ENCODE measurements around the gene PITRM1.

Gene PITRM1

GRCh38 chr10:3136336-3136735 is 36.2 kb downstream of the PITRM1 start:
- DNase-seq = no peak

DNA sequence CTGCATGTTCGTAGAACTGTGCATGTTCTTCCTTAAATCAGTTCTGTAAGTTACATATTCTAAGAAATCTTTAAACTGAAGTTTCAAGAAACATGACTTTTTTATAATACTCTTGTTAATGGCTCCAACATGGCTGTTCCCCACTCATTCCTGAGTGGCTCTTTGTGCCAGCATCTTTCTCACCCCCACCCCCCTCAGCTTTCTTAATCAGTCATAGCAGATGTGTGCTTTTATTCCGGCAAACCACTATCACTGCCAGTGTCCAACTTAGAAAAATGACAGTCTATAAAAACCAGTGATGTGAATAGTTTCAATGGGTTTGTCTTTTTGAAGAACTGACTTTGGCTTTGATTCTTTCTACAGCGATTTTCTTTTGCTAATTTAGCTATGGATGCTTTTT is 37.6 kb downstream of the PITRM1 start:
- no peak for DNase-seq

DNA sequence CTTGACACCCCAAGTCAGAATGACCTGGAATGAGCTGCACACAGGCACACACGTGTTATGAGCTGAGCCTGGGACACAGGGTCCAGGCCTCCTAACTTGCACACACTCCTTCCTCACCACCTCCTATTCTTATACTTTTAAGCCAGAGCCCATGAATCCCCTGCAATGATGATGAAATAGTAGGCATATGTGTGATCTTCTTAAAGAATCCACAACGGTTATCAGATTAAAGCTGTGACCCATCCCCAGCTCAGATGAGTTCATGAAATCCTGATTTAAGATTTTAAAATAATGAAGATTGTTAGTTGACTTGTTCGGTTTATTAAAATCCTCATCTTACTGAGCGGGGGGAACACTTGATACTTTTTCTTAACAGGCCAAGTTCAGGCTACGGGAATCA is 38.6 kb downstream of the PITRM1 start:
- no peak for DNase-seq

DNA sequence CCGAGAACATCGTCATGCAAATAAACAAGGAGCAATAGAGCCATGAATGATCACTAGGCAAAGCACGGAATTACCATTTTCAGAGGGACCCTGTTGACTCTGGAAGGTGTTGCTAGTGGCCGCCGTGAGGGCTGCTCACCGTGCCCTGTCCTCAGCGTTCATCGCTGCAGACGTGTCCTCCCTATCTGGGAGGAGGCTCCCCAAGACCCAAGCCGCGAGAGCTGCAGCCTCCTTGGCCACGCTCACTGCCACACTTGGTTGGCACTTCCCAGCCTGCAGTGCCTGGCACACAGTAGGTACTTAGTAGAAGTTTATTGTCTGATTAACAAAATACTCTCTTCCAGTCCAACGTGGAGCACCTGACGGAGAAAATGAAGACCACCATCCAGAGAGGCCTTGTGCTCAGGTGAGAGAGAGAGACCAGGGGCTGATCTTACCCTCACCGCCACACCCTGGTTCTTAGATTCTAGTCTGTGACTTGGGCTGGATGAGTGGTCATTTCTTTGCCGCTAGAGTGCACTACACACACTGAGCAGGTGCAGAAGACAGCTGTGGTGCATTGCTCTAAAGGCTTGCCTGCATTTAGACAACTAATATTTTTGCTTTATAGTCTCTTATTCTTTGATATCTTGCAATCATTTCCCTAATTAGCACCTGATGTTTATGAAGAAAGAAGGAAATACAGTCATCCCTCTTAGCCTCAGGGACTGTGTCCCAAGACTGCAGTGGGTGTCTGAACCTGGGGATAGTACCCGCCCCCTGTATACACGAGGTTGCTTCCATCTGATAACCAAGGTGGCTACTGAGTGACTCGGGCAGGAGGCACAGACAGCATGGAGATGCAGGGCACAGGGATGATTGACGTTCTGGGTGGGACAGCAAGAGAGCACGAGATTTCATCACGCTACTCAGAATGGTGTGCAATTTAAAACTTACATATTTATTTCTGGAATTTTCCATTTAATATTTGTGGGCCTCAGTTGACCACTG is 40.3 kb downstream of the PITRM1 start:
- DNase-seq = peak; percentile 37

DNA sequence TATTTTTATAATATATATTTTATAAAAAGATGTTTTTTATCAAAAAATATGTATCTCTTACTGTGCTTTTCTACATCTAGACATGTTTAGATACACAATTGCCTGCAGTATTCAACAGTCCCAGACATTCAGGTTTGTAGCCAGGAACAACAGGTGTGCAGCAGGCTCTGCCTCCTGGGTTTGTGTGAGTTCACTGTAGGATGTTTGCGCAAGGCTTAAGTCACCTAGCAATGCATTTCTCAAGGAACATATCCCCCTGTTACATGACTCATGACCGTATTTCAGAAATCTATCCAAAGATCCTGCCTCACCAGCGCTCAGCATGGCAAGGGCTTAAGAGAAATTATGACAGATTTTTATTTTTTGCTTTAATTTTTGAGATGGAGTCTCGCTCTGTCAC is 41.5 kb downstream of the PITRM1 start:
- no peak for DNase-seq

- DNase-seq = no peak
These were observed 42.8 kb downstream of the PITRM1 start for GRCh38 chr10:3129581-3130340.

DNA sequence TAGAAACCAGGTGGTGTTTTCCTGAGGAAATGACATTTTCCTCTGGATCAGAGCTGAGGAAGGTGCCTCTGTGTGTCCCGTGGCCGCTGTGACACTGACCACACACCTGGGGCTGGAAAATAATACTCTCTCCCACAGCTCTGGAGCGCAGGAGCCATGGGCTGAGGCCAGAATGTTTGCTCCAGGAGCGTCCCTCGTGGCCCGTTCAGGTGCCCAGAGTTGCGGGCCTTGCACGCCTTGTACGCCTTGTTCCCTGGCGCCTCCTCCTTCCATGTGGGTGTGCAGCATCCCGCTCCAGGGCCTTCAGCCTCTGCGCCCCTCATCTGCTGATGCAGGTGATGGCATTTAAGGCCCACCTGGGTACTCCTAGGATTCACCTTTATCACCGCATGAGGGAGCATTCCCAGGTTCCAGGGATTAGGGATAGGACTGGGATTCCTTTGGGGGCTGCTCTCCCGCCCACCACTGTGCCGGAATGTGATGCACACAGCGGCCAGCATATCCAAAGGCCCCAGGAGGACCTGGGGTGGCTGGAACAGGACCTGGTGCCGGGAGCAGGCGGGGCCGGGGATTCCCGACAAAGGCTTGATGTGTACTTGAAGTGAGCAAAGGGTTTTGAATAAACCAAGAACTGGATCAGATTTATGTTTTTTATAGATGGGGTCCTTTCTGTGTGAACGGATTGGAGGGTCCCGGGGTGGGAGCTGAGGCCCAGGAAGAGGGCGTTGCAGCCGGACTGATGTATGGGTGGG is 44.0 kb downstream of the PITRM1 start:
- no peak for DNase-seq

GRCh38 chr10:3127921-3128320 is 44.7 kb downstream of the PITRM1 start:
- DNase-seq = no peak

GRCh38 chr10:3126741-3127346 is 45.7 kb downstream of the PITRM1 start:
- DNase-seq = no peak

GRCh38 chr10:3126249-3126648 is 46.3 kb downstream of the PITRM1 start:
- DNase-seq = no peak

GRCh38 chr10:3125527-3126170 is 46.9 kb downstream of the PITRM1 start:
- DNase-seq = no peak

GRCh38 chr10:3124412-3125175 is 48.0 kb downstream of the PITRM1 start:
- DNase-seq = no peak

DNA sequence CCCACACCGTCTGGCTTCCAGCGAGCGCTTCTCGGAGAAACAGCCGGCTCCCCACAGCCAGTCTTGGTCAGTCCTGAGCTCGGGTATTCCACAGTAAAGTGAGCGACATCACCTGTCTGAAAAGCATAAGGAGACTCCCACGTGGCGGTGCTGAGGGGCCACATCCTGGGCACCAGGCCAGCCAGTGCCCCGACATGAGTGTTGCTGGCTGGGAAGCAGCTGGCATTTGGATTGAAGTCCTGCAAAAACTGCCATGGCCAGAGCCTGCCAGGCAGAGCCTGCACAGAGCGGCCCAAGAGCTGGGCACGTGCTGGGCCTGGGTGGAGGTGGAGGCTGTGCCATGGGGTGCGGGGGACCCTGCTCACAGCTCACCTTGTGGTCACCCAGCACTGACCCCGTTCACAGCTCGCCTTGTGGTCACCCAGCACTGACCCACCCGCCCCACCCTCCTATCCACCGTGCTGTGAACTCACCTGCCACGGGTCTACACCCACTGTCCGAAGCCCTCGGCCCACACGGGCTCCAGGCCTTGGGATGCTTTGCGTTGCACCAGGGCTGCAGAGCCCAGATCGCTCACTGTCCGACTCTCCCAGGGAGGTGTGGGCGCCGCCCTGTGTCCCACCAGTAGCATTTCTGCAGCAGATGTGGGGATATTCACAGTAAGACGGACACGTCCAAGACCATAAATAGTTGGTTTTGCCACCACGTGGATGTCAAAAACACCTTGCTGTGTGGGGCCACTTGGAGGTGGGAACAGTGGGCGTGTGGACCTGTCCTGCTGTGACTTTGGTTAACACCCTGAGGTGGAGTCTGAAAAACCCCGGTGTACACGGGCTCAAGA is 48.8 kb downstream of the PITRM1 start:
- no peak for DNase-seq

DNA sequence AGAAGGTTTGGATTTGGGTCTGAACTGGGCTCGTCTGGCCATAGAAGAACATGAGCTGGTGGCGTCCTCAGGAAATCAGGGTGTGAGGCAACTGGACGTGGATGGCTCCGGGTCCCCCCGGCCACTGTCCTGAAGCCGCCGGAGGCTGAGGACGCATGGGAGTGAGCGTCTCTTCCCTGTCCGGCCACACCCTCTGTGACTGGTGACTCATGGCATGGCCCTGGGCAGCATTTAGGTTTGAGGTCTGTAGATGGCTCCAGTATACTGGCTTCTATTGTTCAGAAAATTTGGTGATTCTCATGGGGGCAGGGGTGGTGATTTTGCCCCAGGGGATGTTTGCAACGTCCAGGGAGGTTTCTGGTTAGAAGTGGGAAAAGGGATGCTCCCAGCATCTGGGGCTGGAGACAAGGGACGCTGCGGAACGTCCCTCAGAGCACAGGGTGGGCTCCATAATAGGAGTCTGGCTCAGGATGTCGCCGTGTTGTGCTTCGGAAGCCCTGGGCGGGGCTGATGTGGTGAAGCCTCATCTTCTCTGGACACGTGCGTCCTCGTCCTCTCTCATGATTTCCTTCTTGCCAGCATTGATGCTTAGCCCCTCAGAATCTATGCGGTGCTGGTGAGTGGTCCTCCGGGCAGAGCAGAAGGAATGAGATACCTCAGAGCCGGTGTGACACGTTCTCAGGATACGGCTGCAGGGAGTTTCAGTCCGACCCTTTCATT is 49.9 kb downstream of the PITRM1 start:
- peak; percentile 87 for DNase-seq

DNA sequence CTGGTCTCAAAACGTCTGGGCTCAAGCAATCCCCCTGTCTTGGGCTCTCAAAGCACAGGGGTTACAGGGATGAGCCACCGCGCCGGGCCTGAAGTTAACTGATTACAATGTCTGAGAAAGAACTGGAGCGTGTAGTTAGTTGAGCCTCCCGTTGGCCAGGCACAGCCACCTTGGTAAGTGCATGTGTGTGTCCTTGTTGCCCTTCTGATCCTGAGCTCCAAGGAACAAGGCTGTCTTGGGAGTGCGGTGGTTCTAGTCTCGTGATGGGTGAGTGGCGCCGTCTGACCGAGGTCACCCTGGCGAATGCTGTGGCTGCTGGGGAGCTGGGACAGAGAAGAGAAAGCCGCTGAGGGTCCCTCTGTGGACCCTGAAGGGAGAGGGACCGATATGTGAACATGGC is 50.5 kb downstream of the PITRM1 start:
- DNase-seq = no peak

- DNase-seq = no peak
These were observed 52.7 kb downstream of the PITRM1 start for GRCh38 chr10:3119796-3120459.

- no peak for DNase-seq
These were observed 53.9 kb downstream of the PITRM1 start for GRCh38 chr10:3118641-3119091.

- DNase-seq = no peak
These were observed 55.1 kb downstream of the PITRM1 start for GRCh38 chr10:3117486-3117885.

DNA sequence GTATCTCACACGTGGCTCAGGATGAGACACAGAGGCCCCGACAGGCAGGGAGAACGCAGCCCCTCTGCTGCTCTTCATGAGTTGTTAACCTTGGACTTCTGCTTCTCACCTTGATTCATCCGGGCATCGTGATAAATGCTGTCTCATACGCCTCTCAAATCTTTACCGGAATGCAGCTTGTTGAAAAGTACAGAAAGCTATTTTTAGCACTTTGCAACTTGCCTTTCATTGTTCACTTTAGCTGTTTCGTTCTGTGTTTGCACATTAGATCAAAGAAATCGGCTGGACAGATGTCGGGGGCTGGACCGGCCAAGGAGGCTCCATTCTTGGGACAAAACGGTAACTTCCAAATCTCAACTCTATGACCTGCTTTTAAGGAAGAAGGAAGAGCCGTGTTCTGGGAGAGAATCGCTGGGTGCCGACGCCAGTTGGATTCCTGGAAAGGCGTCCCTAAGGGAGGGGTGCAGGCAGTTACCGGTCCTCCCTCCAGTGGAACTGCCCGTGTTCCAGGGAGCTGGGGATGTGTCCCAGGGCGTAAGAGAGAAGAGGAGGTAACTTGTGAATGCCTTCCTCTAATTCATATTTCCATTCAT is 56.0 kb downstream of the PITRM1 start:
- no peak for DNase-seq
